SK-N-SH treated with all-trans-retinoic acid at 6 μM for 48 hours (cell line): ENCODE results near the gene ADCY1.

ENCODE experiments used
- ATAC-seq: fragments of 200-7000 bp; cut with Tn5 transposase; 3 replicates; pipeline ENCODE4 v1.9.1; 2020; ENCODE audit warnings: mild to moderate bottlenecking, moderate library complexity
- ARNTL ChIP-seq: fragments of 450-650 bp; formaldehyde crosslinking; IDR thresholded peaks from 2 replicates; pipeline ENCODE4 v1.5.0; 2020; ENCODE audit warnings: low read depth, mild to moderate bottlenecking, moderate library complexity, borderline replicate concordance
- BACH2 ChIP-seq: fragments of 250-450 bp; sonication (Bioruptor Pico); IDR thresholded peaks from 2 replicates; pipeline ENCODE4 v1.9.0; 2021; ENCODE audit warnings: mild to moderate bottlenecking, borderline replicate concordance
- CSDC2 ChIP-seq: fragments of 250-450 bp; sonication (Bioruptor Pico); IDR thresholded peaks from 2 replicates; pipeline ENCODE4 v1.5.0; 2020; ENCODE audit warnings: mild to moderate bottlenecking, moderate library complexity
- GLIS3 ChIP-seq: fragments of 250-450 bp; sonication (Bioruptor Pico); IDR thresholded peaks from 2 replicates; pipeline ENCODE4 v1.5.0; 2020; ENCODE audit warnings: mild to moderate bottlenecking, moderate library complexity
- ISL1 ChIP-seq: fragments of 250-450 bp; sonication (Bioruptor Pico); IDR thresholded peaks from 2 replicates; pipeline ENCODE4 v2.1.2; 2022; ENCODE audit warnings: mild to moderate bottlenecking, moderate library complexity
- PPARA ChIP-seq: fragments of 250-450 bp; sonication (Bioruptor Pico); IDR thresholded peaks from 2 replicates; pipeline ENCODE4 v1.5.0; 2020; ENCODE audit warnings: mild to moderate bottlenecking, borderline replicate concordance
- RARB ChIP-seq: fragments of 250-450 bp; sonication (Bioruptor Pico); IDR thresholded peaks from 2 replicates; pipeline ENCODE4 v1.8.0; 2021; ENCODE audit warnings: mild to moderate bottlenecking, moderate library complexity
- TCF4 ChIP-seq: fragments of 250-450 bp; sonication (Bioruptor Pico); IDR thresholded peaks from 2 replicates; pipeline ENCODE4 v1.8.0; 2021; ENCODE audit warnings: mild to moderate bottlenecking, moderate library complexity, borderline replicate concordance
- TOX ChIP-seq: fragments of 250-450 bp; sonication (Bioruptor Pico); IDR thresholded peaks from 2 replicates; pipeline ENCODE4 v1.8.0; 2021; ENCODE audit warnings: mild to moderate bottlenecking, moderate library complexity, borderline replicate concordance
- ZC3H10 ChIP-seq: fragments of 250-450 bp; sonication (Bioruptor Pico); IDR thresholded peaks from 2 replicates; pipeline ENCODE4 v1.5.1; 2021; ENCODE audit warnings: mild to moderate bottlenecking, moderate library complexity
- ZFP3 ChIP-seq: fragments of 250-450 bp; sonication (Bioruptor Pico); IDR thresholded peaks from 2 replicates; pipeline ENCODE4 v1.5.0; 2020; ENCODE audit warnings: mild to moderate bottlenecking, moderate library complexity
- ZFP30 ChIP-seq: fragments of 450-650 bp; formaldehyde crosslinking; IDR thresholded peaks from 2 replicates; pipeline ENCODE4 v1.5.0; 2022; ENCODE audit warnings: mild to moderate bottlenecking, moderate library complexity
- ZNF70 ChIP-seq: fragments of 450-650 bp; formaldehyde crosslinking; IDR thresholded peaks from 2 replicates; pipeline ENCODE4 v1.5.0; 2020; ENCODE audit warnings: mild to moderate bottlenecking, moderate library complexity
- ZNF8 ChIP-seq: fragments of 450-650 bp; formaldehyde crosslinking; IDR thresholded peaks from 2 replicates; pipeline ENCODE4 v1.5.0; 2020; ENCODE audit warnings: mild to moderate bottlenecking, moderate library complexity
- TF ChIP-seq, protein P1 (sequence below): fragments of 250-450 bp; sonication (Bioruptor Pico); IDR thresholded peaks from 2 replicates; pipeline ENCODE4 v1.8.0; 2020; ENCODE audit warnings: mild to moderate bottlenecking, moderate library complexity, borderline replicate concordance
- TF ChIP-seq, protein P2 (sequence below): fragments of 250-450 bp; sonication (Bioruptor Pico); IDR thresholded peaks from 2 replicates; pipeline ENCODE4 v1.5.1; 2021; ENCODE audit warnings: mild to moderate bottlenecking, moderate library complexity
- TF ChIP-seq, protein P3 (sequence below): fragments of 250-450 bp; sonication (Bioruptor Pico); IDR thresholded peaks from 2 replicates; pipeline ENCODE4 v1.5.1; 2020; ENCODE audit warnings: low read depth, mild to moderate bottlenecking, moderate library complexity

The ADCY1 gene

DNA sequence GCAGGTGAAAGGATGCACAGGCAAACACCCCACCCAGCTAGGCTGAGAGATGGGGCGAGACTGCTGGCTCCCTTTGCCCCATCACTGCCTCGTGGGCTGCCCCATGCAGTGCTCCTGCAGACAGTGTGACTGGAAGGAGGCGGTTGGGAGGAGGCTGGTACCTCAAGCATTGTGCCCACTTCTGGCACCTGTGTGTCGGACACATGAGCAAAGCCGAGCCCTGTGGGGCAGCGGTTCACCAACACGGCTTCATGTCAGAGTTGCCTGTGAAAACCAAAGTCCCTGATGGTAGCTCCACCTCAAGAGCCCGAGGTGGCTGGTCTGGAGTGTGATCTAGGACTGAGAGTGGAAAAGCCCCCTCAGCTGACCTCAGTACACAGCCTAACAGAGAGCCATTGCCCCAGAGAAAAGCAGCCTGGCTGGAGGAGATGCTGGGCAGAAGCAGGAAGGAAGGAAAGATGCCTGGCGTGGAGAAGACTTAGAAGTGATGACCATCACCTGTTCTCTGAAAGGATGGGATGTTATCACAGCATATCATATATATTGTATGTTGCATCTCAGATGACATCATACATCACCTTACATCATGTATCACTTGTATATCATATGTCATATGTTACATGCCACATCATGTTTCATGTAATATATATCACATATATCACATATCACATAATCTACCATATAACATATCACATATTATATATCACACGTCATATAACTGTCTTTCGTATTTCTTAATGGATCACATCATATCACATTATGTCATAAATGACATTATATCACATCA, 75.6 kb downstream of the ADCY1 start:
- TF ChIP-seq ISL1 (no peak), ZNF8 (CRISPR knock-in tag) (no peak), TCF4 (no peak)
- TF ChIP-seq, protein P1, sequence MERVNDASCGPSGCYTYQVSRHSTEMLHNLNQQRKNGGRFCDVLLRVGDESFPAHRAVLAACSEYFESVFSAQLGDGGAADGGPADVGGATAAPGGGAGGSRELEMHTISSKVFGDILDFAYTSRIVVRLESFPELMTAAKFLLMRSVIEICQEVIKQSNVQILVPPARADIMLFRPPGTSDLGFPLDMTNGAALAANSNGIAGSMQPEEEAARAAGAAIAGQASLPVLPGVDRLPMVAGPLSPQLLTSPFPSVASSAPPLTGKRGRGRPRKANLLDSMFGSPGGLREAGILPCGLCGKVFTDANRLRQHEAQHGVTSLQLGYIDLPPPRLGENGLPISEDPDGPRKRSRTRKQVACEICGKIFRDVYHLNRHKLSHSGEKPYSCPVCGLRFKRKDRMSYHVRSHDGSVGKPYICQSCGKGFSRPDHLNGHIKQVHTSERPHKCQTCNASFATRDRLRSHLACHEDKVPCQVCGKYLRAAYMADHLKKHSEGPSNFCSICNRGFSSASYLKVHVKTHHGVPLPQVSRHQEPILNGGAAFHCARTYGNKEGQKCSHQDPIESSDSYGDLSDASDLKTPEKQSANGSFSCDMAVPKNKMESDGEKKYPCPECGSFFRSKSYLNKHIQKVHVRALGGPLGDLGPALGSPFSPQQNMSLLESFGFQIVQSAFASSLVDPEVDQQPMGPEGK (CRISPR knock-in tag): no peak
- TF ChIP-seq, protein P2, sequence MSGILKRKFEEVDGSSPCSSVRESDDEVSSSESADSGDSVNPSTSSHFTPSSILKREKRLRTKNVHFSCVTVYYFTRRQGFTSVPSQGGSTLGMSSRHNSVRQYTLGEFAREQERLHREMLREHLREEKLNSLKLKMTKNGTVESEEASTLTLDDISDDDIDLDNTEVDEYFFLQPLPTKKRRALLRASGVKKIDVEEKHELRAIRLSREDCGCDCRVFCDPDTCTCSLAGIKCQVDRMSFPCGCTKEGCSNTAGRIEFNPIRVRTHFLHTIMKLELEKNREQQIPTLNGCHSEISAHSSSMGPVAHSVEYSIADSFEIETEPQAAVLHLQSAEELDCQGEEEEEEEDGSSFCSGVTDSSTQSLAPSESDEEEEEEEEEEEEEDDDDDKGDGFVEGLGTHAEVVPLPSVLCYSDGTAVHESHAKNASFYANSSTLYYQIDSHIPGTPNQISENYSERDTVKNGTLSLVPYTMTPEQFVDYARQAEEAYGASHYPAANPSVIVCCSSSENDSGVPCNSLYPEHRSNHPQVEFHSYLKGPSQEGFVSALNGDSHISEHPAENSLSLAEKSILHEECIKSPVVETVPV (CRISPR knock-in tag): no peak
- ATAC-seq: no peak

DNA sequence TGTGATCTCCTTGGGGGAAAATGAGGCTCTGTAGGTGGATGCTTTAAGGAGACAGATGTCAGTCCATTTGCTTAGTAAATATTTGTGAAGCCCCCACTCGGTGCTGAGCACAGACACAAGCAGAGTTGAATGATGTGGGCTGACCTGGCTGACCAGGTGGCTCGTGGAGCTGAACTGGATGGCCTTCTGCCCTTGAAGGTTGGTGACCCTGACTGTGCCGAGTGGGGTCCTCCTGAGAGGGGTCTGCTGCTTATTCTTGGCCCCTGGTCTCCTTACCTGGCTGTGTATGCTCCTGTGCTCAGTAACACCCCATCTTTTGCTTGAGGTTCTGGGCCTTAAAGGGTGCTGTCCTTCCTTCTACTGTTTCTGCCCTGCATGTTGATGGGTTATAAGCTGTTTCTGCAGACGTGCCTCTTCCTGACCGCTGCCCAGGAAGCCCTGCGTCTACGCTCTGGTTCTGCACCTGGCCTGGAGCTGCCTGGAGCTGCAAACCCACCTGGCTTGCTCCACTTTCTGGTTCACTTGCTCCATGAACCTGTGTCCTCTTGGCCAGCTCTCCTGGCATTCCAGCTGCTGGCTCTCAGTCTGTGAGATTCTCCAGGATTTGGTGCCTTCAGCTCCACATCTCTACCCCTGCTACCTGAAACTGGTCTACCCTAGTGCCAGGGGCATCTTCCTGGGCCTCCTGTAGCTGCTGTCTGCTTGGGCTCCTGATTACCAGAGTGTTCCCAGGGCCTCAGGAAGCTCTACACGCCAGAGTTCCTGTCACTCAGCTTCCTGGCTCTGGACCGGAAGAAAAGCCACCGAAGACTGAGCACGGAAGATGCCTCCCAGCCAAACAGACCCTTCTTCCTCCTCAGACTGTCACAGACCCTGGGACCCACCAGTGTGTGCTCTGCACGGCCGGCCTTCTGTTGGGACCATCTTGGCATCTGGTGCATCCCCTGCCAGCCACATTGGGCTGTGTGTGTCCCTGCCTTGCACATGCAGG, 76.5 kb downstream of the ADCY1 start:
- ATAC-seq: no peak
- TF ChIP-seq, protein P2 (CRISPR knock-in tag): no peak
- TF ChIP-seq ISL1 (no peak), TOX (CRISPR knock-in tag) (no peak), ZNF70 (no peak), ARNTL (no peak), ZC3H10 (no peak), ZFP30 (CRISPR knock-in tag) (no peak)

DNA sequence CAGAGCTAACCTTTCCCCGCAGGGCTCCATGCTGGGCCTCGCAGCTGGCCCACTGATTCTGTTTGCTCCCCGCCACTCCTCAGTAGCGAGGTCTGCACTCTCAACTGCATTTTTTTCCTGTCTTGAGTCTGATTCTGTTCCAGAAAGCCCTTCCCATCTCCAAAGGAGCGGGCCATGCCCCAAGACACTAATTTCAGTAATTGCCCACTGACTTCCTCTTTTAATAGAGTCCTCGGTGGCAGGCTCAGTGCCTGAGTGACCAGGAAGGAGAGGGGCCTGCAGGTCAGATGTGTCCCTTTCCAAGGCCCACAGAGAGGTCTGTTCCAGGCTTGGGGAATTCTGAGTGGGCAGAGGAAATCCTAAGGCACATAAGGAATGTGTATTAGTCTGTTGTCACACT, 77.4 kb downstream of the ADCY1 start:
- no peak for TF ChIP-seq CSDC2 (CRISPR knock-in tag)
- TF ChIP-seq RARB (CRISPR knock-in tag): no peak
- TF ChIP-seq TCF4: no peak
- ATAC-seq: no peak

DNA sequence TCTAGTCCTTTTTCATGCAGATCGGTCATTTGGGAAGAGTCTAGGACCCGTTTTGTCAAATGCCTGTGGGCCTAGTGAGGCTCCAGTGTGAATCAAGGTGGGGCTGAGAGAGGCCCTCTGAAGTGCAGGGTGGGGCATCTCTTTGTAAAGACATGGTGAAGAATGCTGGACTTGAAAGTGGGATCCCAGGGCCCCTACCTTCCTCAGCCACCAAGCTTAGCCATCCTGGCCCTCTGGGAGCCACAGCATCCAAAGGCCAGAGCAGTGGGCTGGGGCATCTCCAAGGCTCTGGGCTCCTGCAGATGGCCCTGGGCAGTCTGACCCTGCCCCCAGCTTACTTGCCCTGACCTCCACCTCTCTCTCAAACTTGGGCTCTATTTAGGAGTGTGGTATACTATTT, 78.5 kb downstream of the ADCY1 start:
- TF ChIP-seq ISL1 (no peak), ZFP3 (CRISPR knock-in tag) (no peak), PPARA (CRISPR knock-in tag) (no peak), GLIS3 (CRISPR knock-in tag) (no peak), ARNTL (no peak), ZNF70 (no peak), ZC3H10 (no peak), RARB (CRISPR knock-in tag) (no peak), ZFP30 (CRISPR knock-in tag) (no peak), BACH2 (no peak)
- TF ChIP-seq, protein P3, sequence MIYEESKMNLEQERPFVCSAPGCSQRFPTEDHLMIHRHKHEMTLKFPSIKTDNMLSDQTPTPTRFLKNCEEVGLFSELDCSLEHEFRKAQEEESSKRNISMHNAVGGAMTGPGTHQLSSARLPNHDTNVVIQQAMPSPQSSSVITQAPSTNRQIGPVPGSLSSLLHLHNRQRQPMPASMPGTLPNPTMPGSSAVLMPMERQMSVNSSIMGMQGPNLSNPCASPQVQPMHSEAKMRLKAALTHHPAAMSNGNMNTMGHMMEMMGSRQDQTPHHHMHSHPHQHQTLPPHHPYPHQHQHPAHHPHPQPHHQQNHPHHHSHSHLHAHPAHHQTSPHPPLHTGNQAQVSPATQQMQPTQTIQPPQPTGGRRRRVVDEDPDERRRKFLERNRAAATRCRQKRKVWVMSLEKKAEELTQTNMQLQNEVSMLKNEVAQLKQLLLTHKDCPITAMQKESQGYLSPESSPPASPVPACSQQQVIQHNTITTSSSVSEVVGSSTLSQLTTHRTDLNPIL (CRISPR knock-in tag): no peak
- TF ChIP-seq, protein P1 (CRISPR knock-in tag): no peak

More for the DNA sequence above, 78.5 kb downstream of the ADCY1 start:
- no peak for ATAC-seq
